Stimulated activated CD8-positive, alpha-beta memory T cell treated with anti-CD3 and anti-CD28 coated beads, Interleukin-15, amount 100 ng/mL, for 4 hours (primary cell): Measurements from ENCODE around the gene NOL9.

ENCODE experiments used
- DNase-seq, 2 donors: peaks; one replicate each; pipeline ENCODE4 v3.0.0-alpha.2; 2020; ENCODE audit warnings: low read depth in 2 of 2

The NOL9 gene

GRCh38 chr1:6590046-6590445 is 35.7 kb upstream of the NOL9 start:
- DNase-seq: no peak

- no peak for DNase-seq
Observed at GRCh38 chr1:6588893-6589520, 34.7 kb upstream of the NOL9 start.

GRCh38 chr1:6588128-6588892 is 34.0 kb upstream of the NOL9 start:
- no peak for DNase-seq

GRCh38 chr1:6587261-6588005 is 33.1 kb upstream of the NOL9 start:
- DNase-seq: no peak

- DNase-seq: no peak
Observed at GRCh38 chr1:6586404-6586816, 32.1 kb upstream of the NOL9 start.

- DNase-seq: no peak
Observed at GRCh38 chr1:6585841-6586240, 31.5 kb upstream of the NOL9 start.

- DNase-seq: no peak
Observed at GRCh38 chr1:6585081-6585722, 30.9 kb upstream of the NOL9 start.

- DNase-seq: no peak
Observed at GRCh38 chr1:6584126-6585080, 30.1 kb upstream of the NOL9 start.

GRCh38 chr1:6582370-6582769 is 28.1 kb upstream of the NOL9 start:
- DNase-seq: no peak

- no peak for DNase-seq
Observed at GRCh38 chr1:6581561-6582305, 27.4 kb upstream of the NOL9 start.

GRCh38 chr1:6580593-6581409 is 26.5 kb upstream of the NOL9 start:
- no peak for DNase-seq

GRCh38 chr1:6580119-6580592 is 25.8 kb upstream of the NOL9 start:
- no peak for DNase-seq

GRCh38 chr1:6579374-6580118 is 25.2 kb upstream of the NOL9 start, which contains the start of gene ZBTB48:
TSS of gene ZBTB48 (plus strand) at chr1:6579994. CDS start at chr1:6580610, 616 bp downstream.
- peak; percentile 93 to 95 for DNase-seq

- DNase-seq: no peak
Observed at GRCh38 chr1:6578624-6579373, 24.5 kb upstream of the NOL9 start.

- DNase-seq: no peak
Observed at GRCh38 chr1:6577831-6578525, 23.7 kb upstream of the NOL9 start.

- DNase-seq: no peak
Observed at GRCh38 chr1:6574818-6575217, 20.5 kb upstream of the NOL9 start.

- no peak for DNase-seq
Observed at GRCh38 chr1:6574025-6574620, 19.8 kb upstream of the NOL9 start.
